ENCODE data around the gene SLFN5. TPM values are rescaled to one million over a fixed set of nuclear protein-coding genes. Genes with fewer than 3 reads are reported as not detected.
"Not testable (repeated sequence)": the region's sequence is repeated elsewhere in the genome, so short reads cannot be mapped to it uniquely, and the experiment has no call there.

The SLFN5 gene
- total and polyA plus RNA-seq, 4 donors, result 3.3 to 66.3 (median 22.5) TPM

DNA sequence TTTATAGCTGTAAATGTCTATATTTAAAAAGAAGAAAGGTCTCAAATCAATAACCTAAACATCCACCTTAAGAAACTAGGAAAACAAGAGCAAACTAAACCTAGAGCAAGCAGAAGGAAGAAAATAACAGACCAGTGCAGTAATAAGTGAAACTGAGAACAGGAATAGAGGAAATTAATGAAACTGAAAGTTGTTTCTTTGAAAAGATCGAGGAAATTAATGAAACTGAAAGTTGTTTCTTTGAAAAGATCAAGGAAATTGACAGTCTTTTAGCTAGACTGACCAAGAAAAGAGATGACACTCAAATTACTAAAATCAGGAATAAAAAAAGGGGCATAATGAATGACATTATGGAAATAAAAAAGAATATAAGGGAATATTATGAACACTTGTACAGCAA, 46.4 kb downstream of the SLFN5 start:
- Histone ChIP-seq H3K9me3 (ENCODE audit: control insufficient read depth, low read length) (peaks cover 4% of the 10 kb centered on the region), H3K4me1 (ENCODE audit: control insufficient read depth in 1 of 2, insufficient read depth in 2 of 2, low read length in 2 of 2) (no peaks in the 10 kb centered on the region), H3K27ac (ENCODE audit: low read depth in 1 of 2, low read length in 2 of 2) (no peak overlapping the region), H3K27me3 (ENCODE audit: control insufficient read depth in 1 of 2, insufficient read depth in 2 of 2, low read length in 1 of 2) (no peaks in the 10 kb centered on the region), H3K4me3 (ENCODE audit: low read length in 2 of 2) (no peak overlapping the region), H3K36me3 (ENCODE audit: control insufficient read depth in 1 of 2, insufficient read depth in 2 of 2, low read length in 1 of 2) (no peaks in the 10 kb centered on the region)
- intact Hi-C loops (cut with DNase I), result no loop called here
- WGBS, 2 donors, result 73 to 79% methylated on average over 1 of the region's 1 CpG
- DNase-seq, result no peak
- ATAC-seq (ENCODE audit: low FRiP score), result no peak

DNA sequence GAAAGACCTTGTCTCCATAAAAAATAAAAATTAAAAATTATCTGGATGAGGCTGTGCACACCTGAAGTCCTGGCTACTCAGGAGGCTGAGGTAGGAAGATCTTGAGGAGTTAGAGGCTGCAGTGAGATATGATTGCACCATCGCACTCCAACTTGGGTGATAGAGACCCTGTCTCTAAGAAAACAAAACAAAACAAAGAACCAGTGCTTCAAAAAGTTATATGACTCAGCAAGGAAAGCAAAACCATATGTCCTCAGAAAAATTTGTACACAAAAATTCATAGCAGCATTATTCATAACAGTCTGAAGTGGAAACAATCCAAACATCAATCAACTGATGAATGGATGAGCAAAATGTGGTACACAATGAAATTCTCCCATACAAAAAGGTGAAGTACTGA, 48.9 kb downstream of the SLFN5 start:
- Histone ChIP-seq H3K4me3 (ENCODE audit: low read length in 2 of 2) (no peak overlapping the region), H3K36me3 (ENCODE audit: control insufficient read depth in 1 of 2, insufficient read depth in 2 of 2, low read length in 1 of 2) (no peaks in the 10 kb centered on the region), H3K9me3 (ENCODE audit: control insufficient read depth, low read length) (no peaks in the 10 kb centered on the region), H3K27me3 (ENCODE audit: control insufficient read depth in 1 of 2, insufficient read depth in 2 of 2, low read length in 1 of 2) (no peaks in the 10 kb centered on the region), H3K4me1 (ENCODE audit: control insufficient read depth in 1 of 2, insufficient read depth in 2 of 2, low read length in 2 of 2) (no peaks in the 10 kb centered on the region), H3K27ac (ENCODE audit: low read depth in 1 of 2, low read length in 2 of 2) (no peak overlapping the region)
- intact Hi-C loops (cut with DNase I), result no loop called here
- 78% methylated on average over 1 of the region's 1 CpG for WGBS, 2 donors
- DNase-seq, result no peak
- no peak for ATAC-seq (ENCODE audit: low FRiP score)

DNA sequence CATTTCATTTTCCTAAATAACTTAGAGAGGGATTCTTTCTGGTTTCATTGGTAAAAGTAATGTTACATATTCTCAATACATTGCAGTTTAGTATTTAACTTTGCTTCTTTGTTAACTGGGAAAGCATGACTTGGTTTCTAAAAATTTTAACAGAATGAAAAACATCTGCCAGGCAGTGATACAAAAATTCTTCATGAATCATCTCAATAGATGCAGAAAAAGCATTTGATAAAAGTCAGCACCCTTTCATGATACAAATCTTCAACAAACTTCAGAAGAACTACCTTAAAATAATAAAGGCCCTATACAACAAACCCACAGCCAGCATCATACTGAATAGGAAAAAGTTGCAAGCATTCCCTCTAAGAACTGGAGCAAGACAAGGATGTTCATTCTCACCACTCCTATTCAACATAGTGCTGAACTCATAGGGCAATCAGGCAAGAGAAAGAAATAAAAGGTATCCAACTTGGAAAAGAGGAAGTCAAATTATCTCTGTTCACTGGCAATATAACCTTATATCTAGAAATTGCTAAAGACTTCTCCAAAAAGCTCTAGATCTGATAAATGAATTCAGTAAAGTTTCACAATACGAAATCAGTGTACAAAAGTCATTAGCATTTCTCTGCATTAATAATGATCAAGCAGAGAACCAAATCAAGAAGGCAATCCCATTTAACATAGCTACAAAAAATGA, 50.4 kb downstream of the SLFN5 start:
- no peaks in the 10 kb centered on the region for H3K27me3 ChIP-seq (ENCODE audit: control insufficient read depth in 1 of 2, insufficient read depth in 2 of 2, low read length in 1 of 2)
- no peaks in the 10 kb centered on the region for H3K4me1 ChIP-seq (ENCODE audit: control insufficient read depth in 1 of 2, insufficient read depth in 2 of 2, low read length in 2 of 2)
- intact Hi-C loops (cut with DNase I), result no loop called here
- no peak for ATAC-seq (ENCODE audit: low FRiP score)
- H3K36me3 ChIP-seq (ENCODE audit: control insufficient read depth in 1 of 2, insufficient read depth in 2 of 2, low read length in 1 of 2), result no peaks in the 10 kb centered on the region
- 46 to 66% methylated on average over 1 of the region's 1 CpG for WGBS, 2 donors
- no peak for DNase-seq
- no peak overlapping the region for H3K4me3 ChIP-seq (ENCODE audit: low read length in 2 of 2)
- no peaks in the 10 kb centered on the region for H3K9me3 ChIP-seq (ENCODE audit: control insufficient read depth, low read length)
- H3K27ac ChIP-seq (ENCODE audit: low read depth in 1 of 2, low read length in 2 of 2), result no peak overlapping the region

GRCh38 chr17:35294756-35295155, 51.9 kb downstream of the SLFN5 start:
- Histone ChIP-seq H3K4me3 (ENCODE audit: low read length in 2 of 2) (no peak overlapping the region), H3K36me3 (ENCODE audit: control insufficient read depth in 1 of 2, insufficient read depth in 2 of 2, low read length in 1 of 2) (no peaks in the 10 kb centered on the region), H3K4me1 (ENCODE audit: control insufficient read depth in 1 of 2, insufficient read depth in 2 of 2, low read length in 2 of 2) (no peaks in the 10 kb centered on the region), H3K27me3 (ENCODE audit: control insufficient read depth in 1 of 2, insufficient read depth in 2 of 2, low read length in 1 of 2) (peaks cover 0 to 2% of the 10 kb centered on the region in 2 donors), H3K9me3 (ENCODE audit: control insufficient read depth, low read length) (no peaks in the 10 kb centered on the region), H3K27ac (ENCODE audit: low read depth in 1 of 2, low read length in 2 of 2) (no peak overlapping the region)
- 56 to 69% methylated on average over 1 of the region's 1 CpG for WGBS, 2 donors
- intact Hi-C loops (cut with DNase I), result no loop called here
- ATAC-seq (ENCODE audit: low FRiP score) (no peak), DNase-seq (no peak)

DNA sequence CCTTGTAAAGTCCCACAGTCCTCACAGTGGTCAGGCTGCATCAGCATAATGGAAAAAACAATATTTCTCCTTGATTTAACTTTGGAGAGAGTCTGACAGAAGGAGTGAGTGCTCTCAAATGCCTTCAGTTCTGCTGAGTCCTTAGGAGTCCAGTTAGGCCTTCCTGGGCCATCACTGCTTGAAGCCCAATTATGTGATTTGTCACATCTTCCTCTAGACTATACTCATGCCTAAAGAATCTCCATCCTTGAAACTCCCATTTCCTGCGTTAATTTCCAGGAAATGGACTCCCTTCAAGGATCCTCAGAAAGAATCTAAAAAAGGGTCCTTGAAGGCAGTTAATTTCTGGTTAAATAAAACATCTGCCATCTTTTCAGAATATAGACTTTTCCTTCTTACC, 52.8 kb downstream of the SLFN5 start:
- ATAC-seq (ENCODE audit: low FRiP score) (no peak), DNase-seq (no peak)
- H3K36me3 ChIP-seq (ENCODE audit: control insufficient read depth in 1 of 2, insufficient read depth in 2 of 2, low read length in 1 of 2), result no peaks in the 10 kb centered on the region
- 82 to 86% methylated on average over 1 of the region's 1 CpG for WGBS, 2 donors
- intact Hi-C loops (cut with DNase I), result no loop called here
- no peak overlapping the region for H3K27ac ChIP-seq (ENCODE audit: low read depth in 1 of 2, low read length in 2 of 2)
- no peaks in the 10 kb centered on the region for H3K9me3 ChIP-seq (ENCODE audit: control insufficient read depth, low read length)
- H3K27me3 ChIP-seq (ENCODE audit: control insufficient read depth in 1 of 2, insufficient read depth in 2 of 2, low read length in 1 of 2), result peaks cover 0 to 2% of the 10 kb centered on the region in 2 donors
- no peak overlapping the region for H3K4me3 ChIP-seq (ENCODE audit: low read length in 2 of 2)
- H3K4me1 ChIP-seq (ENCODE audit: control insufficient read depth in 1 of 2, insufficient read depth in 2 of 2, low read length in 2 of 2), result no peaks in the 10 kb centered on the region

DNA sequence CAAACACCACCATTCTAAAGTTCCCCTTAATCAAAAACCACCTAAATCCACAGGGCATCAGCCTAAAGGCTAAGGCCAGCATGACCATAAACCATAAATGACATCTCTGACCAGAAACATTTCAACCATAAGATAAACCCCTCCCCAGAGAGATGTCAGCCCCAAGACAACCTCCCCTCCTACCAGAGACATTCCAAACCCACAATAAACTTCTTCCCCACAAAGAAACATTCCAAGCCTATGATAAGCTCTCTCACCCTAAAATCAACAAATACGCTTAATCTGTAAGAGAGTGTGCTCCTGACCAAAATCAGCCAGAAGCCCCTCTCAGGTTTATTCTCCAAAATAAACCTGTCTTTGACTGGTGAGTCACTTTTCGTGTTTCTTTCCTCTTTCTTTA, 54.8 kb downstream of the SLFN5 start:
- no peak overlapping the region for H3K27ac ChIP-seq (ENCODE audit: low read depth in 1 of 2, low read length in 2 of 2)
- 62 to 65% methylated on average over 2 of the region's 2 CpGs for WGBS, 2 donors
- no peaks in the 10 kb centered on the region for H3K4me1 ChIP-seq (ENCODE audit: control insufficient read depth in 1 of 2, insufficient read depth in 2 of 2, low read length in 2 of 2)
- no peak overlapping the region for H3K4me3 ChIP-seq (ENCODE audit: low read length in 2 of 2)
- H3K27me3 ChIP-seq (ENCODE audit: control insufficient read depth in 1 of 2, insufficient read depth in 2 of 2, low read length in 1 of 2), result peaks cover 0 to 2% of the 10 kb centered on the region in 2 donors
- intact Hi-C loops (cut with DNase I), result no loop called here
- ATAC-seq (ENCODE audit: low FRiP score) (no peak), DNase-seq (no peak)
- H3K36me3 ChIP-seq (ENCODE audit: control insufficient read depth in 1 of 2, insufficient read depth in 2 of 2, low read length in 1 of 2), result no peaks in the 10 kb centered on the region
- peaks cover 2% of the 10 kb centered on the region for H3K9me3 ChIP-seq (ENCODE audit: control insufficient read depth, low read length)

DNA sequence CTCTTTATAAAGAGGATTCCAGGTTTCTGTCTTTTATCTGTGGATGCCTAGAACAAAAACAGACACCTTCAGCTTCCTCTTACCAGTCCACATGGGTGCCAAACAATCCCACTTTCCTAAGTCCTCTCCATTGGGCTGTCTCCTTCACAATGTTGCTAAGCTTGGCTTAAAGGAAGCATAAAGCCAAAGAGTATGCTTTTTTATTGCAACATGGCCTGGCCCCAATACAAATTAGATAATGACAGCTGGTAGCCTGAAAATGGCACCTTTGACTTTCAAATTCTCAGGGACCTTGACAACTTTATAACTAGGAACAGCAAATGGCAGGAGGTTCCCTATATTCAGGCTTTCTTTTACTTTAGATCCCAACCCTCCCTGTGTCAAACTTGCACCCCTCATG, 55.8 kb downstream of the SLFN5 start:
- H3K27ac ChIP-seq (ENCODE audit: low read depth in 1 of 2, low read length in 2 of 2), result no peak overlapping the region
- ATAC-seq (ENCODE audit: low FRiP score), result no peak
- no peaks in the 10 kb centered on the region for H3K36me3 ChIP-seq (ENCODE audit: control insufficient read depth in 1 of 2, insufficient read depth in 2 of 2, low read length in 1 of 2)
- intact Hi-C loops (cut with DNase I), result no loop called here
- H3K4me3 ChIP-seq (ENCODE audit: low read length in 2 of 2), result no peak overlapping the region
- DNase-seq, result no peak
- H3K9me3 ChIP-seq (ENCODE audit: control insufficient read depth, low read length), result peaks cover 2% of the 10 kb centered on the region
- H3K4me1 ChIP-seq (ENCODE audit: control insufficient read depth in 1 of 2, insufficient read depth in 2 of 2, low read length in 2 of 2), result no peaks in the 10 kb centered on the region
- peaks cover 0 to 2% of the 10 kb centered on the region in 2 donors for H3K27me3 ChIP-seq (ENCODE audit: control insufficient read depth in 1 of 2, insufficient read depth in 2 of 2, low read length in 1 of 2)

DNA sequence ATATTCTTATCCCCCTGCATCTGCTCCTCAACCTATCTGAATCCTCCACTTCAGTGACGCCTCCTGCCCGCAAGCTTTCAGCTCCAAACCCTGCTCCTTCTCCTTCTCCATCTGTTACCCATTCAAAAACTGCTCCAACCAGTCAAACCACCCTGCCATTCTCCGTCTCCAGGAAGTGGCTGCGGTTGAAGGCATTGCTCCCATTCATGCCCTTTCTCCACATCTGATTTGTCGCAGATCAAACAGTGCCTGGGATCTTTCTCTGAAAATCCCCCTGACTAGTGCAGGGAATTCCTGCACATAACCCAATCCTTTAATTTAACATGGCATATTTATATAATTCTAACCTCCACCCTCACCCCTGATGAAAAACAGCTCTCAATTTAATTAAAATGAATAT, 56.3 kb downstream of the SLFN5 start:
- Histone ChIP-seq H3K4me1 (ENCODE audit: control insufficient read depth in 1 of 2, insufficient read depth in 2 of 2, low read length in 2 of 2) (no peaks in the 10 kb centered on the region), H3K4me3 (ENCODE audit: low read length in 2 of 2) (no peak overlapping the region), H3K9me3 (ENCODE audit: control insufficient read depth, low read length) (peaks cover 2% of the 10 kb centered on the region), H3K27ac (ENCODE audit: low read depth in 1 of 2, low read length in 2 of 2) (no peak overlapping the region), H3K27me3 (ENCODE audit: control insufficient read depth in 1 of 2, insufficient read depth in 2 of 2, low read length in 1 of 2) (peaks cover 0 to 2% of the 10 kb centered on the region in 2 donors), H3K36me3 (ENCODE audit: control insufficient read depth in 1 of 2, insufficient read depth in 2 of 2, low read length in 1 of 2) (no peaks in the 10 kb centered on the region)
- WGBS, 2 donors, result 67 to 72% methylated on average over 5 of the region's 5 CpGs
- no peak for ATAC-seq (ENCODE audit: low FRiP score)
- no peak for DNase-seq
- intact Hi-C loops (cut with DNase I), result no loop called here

DNA sequence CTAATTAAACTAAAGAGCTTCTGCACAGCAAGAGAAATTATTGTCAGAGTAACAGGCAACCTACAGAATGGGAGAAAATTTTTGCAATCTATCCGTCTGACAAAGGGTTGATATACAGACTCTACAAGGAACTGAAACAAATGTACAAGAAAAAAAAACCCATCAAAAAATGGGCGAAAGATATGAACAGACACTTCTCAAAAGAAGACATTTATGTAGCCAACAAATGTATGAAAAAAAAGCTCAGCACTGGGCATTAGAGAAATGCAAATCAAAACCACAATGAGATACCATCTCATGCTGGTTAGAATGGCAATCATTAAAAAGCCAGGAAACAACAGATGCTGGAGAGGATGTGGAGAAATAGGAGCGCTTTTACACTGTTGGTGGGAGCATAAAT, 66.5 kb downstream of the SLFN5 start:
- H3K4me1 ChIP-seq (ENCODE audit: control insufficient read depth in 1 of 2, insufficient read depth in 2 of 2, low read length in 2 of 2); H3K27ac ChIP-seq (ENCODE audit: low read depth in 1 of 2, low read length in 2 of 2); H3K36me3 ChIP-seq (ENCODE audit: control insufficient read depth in 1 of 2, insufficient read depth in 2 of 2, low read length in 1 of 2); H3K9me3 ChIP-seq (ENCODE audit: control insufficient read depth, low read length); DNase-seq; H3K4me3 ChIP-seq (ENCODE audit: low read length in 2 of 2); intact Hi-C loops (cut with DNase I); ATAC-seq (ENCODE audit: low FRiP score); H3K27me3 ChIP-seq (ENCODE audit: control insufficient read depth in 1 of 2, insufficient read depth in 2 of 2, low read length in 1 of 2): not testable (repeated sequence)
- 58 to 76% methylated on average over 3 of the region's 3 CpGs for WGBS, 2 donors
